GM19035 (cell line): ENCODE measurements around the gene FEM1B.
"Not testable (repeated sequence)": the region's sequence is repeated elsewhere in the genome, so short reads cannot be mapped to it uniquely, and the experiment has no call there.

Experiments used
- ATAC-seq: cut with Tn5 transposase; IDR thresholded peaks from one replicate; pipeline ENCODE4 v1.9.1; 2021; ENCODE audit not compliant: unreplicated experiment

FEM1B gene

DNA sequence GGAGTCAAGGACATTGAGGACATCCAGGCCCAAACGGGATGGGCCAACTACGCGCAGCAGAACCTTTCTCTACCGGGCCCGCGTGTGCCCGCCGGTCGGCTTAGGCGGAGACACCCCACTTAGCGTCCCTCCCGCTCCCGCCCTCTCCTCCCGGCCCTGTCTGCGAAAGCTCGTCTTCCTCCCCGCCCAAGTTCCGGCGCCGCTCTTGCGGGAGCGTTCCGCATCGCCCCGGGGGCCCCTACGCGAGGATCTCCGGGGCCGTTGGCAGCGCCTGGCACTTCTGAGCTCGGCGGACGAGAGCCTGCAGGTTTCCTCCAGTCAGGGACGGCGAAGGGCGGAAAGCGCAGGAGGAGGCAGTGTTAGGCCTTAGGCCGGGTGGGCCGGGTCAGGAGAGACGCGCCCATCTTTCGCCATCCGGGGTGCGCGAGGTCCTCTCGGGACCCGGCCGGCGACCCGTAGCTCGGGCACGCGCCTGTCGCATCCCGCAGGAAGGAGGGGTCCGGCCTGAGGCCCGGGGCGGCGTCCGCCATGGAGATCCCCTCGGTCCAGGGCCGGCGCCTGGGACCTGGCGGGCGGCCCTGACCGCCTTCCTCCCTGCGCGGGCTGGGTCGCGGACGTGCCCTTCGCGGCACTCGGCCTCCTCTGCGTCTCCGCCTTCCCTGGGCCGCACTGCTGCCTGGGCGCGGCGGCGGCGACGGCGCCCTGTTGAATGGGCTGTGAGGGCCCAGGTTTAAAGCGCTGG lies at the start of gene FEM1B:
TSS of gene FEM1B (plus strand) at position 143 of the 742 bp plus-strand sequence. CDS start 673 bp downstream, outside the sequence.
- peak; percentile 82 for ATAC-seq

DNA sequence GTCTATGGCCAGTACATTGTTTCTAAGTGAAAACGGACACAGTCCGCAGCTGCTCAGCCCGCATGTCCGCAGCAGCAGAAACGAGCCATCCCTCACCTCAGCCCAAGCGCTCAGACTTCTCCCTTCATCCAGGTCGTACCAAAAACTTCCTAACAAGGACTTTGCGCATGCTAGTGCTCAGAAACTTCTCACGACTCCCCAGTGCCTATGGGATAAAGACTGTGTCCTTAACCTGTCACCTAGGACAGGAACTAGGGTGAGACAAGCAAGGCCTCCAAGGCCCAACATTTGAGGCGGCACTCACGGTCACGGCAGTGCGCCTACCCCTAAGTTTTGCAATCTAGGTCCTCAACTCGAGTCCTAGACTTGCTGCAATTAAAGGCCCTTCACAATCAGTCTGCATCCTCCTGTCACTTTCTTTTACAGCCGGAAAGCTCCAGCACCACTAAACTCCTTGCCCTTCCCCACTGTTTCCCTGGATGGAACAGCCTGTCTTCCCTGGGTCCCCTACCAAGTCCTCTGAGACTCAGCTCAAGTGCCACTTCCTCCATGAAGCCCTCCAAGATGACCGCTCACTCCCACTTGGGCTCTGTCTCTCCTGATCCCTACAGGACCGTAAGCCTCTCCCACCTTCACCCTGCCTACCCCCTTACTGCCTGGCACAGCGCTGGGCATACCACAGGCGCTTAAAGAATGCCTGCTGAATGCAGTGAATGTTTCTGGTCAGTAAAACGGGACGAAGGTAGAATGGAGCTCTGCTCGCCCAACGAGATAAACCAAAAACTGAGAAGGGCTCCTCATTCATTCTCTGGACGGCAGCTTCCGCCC lies 49.2 kb upstream of the FEM1B start:
- ATAC-seq = no peak

DNA sequence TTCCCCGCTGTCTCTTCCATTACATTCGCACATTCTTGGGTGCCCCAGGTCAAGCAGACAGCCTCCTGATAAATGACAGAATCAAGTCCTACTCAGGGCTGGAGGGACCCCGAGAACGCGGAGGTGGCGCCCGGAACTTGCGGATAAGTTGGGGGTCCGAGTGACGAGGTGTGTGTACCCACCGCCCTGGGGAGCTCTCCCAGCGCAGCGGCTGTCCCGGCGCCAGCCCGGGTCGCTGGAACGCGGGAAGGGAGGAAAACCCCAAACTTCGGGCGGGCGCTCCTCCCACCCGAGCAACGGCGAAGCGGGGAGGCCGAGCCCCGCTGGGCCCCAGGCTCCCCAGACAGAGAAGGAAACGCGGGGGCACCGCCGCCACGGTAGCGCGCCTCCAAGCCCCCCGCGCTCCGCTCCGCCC lies 48.6 kb upstream of the FEM1B start:
- no peak for ATAC-seq

DNA sequence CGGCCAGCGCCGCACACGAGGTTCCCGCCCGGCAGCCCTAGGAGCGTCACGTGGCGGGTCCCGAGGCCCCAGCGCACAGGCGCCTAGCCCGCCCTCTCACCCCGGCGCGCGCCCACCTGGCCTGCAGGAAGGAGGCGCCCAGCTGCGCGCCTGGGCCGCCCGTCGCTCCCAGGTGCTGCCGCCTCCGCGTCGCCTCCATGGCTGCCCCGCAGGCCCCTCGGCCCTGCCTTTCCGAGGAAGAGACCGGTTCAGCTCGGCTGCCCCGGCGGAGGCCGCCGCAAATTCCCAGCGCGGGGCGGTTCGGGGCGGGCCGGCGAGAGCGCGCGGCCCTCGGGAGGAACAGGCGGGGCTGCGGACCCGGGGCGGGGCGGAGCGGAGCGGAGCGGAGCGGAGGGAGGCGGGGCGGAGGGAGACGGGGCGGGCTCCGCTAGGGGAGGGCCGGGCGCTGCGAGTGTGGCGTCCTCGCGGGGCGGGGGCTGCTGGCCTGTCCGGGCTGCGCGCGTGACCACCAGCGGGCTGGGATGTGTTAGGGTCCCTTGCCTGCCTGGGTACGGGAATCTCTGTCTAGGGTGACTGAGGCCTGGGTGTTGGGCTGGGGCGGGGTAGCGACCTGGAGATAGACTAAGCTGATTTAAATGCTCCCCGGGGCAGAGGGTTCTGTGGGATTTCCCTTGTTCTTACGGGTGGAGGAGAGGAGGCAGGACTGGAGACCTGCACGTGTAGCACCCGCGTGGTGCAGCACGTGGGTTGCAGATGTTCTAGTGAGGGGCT lies 48.0 kb upstream of the FEM1B start, which contains the start of gene CLN6:
TSS of gene CLN6 (minus strand) at position 343 of the 771 bp plus-strand sequence. CDS start at position 199, 144 bp downstream.
- ATAC-seq = peak; percentile 75

DNA sequence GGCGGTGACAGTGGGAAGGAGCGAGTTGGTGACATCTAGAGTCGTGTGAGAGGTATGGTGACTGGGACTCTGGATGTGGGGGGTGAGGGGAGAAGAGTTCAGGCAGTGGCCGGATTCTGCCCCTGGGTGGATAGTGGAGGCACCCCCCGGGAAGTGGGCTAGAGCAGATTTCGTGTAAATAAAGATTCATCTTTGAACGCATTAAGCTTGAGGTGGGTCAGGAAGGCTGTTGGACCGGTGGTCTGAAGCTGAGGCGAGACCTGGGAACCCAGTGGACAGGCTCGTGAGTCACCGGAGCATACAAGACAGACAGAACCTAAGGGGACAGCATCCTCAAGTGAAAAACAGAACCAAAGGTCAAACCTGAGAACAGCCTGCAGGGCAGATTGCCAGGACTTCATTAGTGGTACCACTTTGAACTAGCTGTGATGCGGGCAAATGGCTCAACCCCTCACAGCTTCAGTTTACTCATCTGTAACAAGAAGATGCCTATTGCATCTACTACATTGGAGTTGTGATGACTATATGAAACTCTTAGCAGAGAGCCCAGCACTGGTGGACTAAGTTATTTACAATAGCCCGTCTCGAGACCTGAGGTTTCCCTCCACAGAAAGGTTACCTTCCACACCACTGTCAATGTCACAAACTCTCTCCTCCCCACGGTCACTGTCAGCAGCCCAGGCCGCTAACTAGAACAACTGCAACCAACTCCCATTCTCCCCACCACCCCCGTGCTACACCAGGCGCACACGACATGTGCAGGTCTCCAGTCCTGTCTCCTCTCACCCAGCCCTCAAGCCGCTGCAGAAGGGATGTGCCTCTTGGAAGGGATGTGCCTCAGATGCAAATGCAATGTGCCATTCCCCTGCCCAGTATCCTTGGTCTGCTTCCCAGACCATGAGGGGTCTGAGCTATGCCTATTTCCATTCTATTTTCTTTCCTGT lies 47.1 kb upstream of the FEM1B start:
- ATAC-seq = no peak

DNA sequence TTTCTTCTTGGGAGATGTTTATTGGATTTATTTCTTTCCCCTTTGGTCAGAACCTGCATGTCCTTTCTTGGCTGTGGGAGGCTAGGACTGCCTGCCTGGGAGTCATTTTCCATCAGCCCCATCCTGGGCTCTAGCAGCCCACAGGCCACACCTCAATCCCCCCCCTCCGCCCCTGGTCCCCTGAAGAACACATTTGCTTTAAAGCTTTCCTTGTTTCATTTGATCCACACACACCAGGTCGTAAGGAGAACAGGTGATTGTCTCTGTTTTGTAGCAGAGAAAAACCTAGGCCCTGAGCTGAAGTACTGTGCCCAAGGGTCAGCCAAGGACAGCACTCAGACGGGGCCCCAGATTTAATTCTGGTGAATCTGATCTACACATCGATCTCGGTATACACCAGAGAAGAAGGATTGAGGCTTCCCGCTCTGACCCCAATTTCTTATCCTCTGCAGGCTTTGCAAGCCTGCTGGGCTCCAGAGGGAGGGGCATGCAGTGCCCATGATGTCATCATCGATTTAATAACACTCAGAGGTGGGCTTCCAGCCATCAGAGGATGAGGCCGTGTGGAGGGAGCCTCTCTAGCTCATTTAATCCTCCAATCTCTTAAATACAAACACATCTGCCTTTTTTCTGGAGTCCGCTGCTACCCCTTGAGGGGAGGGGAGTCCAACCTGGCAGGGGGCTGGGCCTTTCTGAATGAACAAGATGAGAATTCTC lies 46.3 kb upstream of the FEM1B start:
- no peak for ATAC-seq

DNA sequence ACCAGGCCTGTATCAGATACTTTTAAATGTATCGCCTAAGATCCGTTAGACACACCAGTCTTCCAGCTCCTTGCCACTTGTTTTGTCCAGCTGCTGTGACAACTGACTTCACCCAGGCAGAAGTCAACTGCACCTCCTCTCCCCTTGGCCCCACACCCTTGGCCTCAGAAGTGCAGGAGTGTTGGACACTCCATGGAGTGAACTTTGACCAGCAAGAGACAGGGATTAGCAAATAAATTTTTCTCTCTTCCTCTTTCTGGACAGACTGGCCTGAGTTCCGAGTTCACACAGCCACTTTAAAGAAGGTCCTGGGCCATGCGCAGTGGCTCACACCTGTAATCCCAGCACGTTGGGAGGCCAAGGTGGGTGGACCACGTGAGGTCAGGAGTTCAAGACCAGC lies 45.1 kb upstream of the FEM1B start:
- ATAC-seq = no peak

DNA sequence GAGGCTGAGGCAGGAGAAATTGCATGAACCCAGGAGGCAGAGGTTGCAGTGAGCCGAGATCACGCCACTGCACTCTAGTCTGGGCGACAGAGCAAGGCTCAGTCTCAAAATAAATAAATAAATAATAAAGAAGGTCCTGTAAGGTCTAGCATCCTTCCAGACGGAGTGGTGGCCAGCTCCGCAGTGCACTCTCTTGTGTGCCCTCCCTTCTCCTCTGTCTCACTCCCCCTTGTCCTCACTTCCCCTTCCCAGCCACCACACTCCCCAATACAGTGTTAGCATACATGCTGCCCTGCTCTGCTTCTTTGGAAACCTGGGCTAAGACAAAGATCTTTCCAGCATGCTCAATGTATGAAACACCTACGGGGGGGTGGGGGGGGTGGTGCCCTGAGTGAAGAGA lies 44.6 kb upstream of the FEM1B start:
- no peak for ATAC-seq

DNA sequence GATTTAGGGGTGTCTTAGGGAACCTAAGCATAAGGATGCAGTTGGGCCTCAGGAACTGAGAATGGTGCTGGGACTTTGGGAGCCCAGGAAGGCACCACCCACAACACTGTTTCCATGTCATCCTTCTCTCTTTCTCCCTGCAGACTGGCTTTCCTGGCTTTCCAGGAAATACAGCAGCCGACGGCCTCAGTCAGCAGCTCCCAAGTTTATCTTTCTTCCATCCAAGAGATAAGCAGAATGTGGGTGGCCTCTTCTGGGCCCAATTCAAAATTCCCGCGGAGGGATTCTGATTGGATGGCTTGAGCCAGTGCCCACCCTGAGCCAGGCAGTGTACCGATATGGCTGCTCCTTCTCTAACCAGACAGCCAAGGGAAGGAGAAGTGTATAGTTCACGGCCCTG lies 43.5 kb upstream of the FEM1B start:
- ATAC-seq = no peak

DNA sequence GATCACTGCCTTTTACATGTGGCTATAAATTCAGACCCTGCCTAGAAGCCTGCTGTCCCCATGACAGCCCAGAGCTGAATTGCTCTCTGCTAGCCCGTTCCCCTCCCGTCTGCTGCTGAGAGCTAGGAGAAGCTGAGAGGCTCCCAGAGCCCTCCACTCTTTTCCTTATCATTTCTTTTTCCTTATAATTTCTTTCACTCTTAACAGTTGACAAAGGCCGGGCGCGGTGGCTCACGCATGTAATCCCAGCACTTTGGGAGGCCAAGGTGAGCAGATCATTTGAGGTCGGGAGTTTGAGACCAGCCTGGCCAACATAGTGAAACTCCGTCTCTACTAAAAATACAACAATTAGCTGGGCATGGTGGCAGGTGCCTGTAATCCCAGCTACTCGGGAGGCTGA lies 43.0 kb upstream of the FEM1B start:
- ATAC-seq = not testable (repeated sequence)

DNA sequence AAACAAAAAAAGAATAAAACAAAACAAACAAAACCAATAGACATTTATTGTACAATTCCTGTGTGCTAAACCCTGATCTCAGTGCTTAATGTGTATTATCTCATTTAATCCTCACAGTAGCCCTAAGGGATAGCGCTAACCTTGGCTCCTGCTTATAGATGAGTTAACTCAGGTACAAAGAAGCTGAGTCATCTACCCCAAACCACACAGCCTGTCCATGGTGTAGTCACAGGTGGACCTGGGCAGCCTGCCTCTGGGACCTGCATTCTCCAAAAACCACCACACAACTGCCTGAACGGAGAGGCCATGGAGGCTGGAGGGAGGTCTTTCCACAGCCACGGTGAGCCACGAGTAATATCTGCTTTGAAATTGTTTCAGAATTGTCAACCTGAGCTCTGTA lies 42.5 kb upstream of the FEM1B start:
- ATAC-seq = no peak

DNA sequence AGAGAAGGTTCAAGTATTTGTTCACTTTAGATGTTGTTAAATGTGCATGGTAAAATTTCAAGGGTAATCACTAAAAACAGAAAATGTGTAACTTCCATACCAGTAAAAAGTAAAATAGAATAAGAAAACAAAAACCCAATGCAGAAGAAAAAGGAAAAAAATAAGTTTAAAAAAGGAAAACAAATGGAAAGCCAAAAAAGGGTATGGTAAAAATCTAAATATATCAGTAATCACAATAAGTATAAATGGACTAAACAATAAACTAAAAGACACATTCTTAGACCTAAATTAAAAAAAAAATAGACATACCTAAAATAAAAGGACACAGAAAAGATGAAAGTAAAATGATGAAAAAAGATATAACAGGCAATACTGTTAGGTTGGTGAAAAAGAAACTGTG lies 38.5 kb upstream of the FEM1B start:
- ATAC-seq = no peak

DNA sequence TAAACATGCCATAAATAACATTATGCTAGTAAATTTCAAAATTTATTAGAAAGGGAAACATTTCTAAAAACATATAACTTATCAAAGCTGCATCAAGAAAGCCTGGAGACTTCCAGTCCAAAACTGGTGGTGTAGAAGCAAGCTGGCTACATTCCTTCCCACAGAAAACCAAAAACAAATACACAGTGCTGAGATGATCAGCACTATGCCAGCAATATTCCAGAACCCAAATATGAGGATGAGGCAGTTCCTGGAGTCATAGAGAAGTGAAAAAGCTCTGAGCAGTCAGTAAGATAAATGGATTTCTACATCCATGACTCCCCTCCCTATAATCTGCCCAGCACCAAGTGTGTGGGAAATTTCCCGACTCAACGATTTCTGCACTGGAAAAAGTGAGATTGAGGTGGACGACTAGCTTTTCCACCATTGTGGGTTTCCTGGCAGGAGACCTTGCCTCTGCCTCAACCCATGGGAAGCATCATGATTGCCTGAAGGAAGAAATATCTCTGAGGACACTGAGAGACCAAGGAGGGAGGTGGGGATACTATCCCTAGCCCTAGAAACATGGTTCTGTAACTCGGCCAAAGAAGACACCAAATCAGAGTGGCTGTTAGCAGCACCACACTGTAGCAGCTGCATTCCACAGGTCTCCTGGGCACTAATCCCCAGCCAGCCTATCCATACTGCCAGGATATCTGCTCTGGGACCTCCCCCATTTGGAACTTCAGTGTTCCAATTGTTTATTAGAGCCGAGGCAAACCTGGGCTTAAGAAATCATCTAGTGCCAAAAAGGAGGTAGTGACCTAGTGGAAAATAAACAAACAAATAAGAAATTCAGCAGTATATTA lies 36.2 kb upstream of the FEM1B start:
- no peak for ATAC-seq

DNA sequence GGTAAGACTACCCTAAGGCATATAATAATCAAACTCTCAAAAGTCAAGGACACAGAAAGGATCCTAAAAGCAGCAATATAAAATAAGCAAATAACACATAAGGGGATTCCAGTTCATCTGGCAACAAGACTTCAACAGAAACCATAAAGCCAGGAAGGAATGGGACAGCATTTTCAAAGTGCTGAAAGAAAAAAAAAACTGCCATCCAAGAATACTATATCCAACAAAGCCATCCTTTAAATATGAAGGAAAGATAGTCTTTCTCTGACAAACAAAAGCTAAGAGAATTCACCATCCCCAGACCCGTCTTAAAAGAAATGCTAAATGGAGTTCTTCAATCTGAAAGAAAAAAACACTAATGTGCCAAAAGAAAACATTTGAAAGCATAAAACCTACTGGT lies 33.3 kb upstream of the FEM1B start:
- ATAC-seq = no peak

DNA sequence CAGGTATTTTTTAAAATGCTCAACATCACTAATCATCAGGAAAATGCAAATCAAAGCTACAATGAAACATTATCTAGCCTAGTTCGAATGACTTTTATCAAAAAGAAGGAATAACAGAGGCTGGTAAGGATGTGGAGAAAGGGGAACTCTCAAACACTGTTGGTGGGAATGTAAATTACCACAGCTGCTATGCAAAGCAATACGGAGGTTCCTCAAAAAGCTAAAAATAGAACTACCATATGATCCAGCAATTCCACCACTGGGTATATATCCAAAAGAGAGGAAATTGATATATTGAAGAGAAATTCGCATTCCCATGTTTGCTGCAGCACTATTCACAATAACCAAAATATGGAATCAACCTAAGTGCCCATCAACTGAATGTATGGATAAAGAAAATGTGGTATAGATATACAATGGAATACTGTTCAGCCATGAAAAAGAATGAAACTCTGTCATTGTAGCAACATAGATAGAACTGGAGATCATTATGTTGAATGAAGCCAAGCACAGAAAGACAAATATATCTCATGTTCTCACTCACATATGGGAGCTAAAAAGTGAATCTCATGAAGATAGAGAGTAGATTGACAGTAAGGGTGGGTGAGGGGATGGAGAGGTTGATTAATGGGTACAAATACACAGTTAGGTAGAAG lies 28.4 kb upstream of the FEM1B start:
- ATAC-seq = no peak

DNA sequence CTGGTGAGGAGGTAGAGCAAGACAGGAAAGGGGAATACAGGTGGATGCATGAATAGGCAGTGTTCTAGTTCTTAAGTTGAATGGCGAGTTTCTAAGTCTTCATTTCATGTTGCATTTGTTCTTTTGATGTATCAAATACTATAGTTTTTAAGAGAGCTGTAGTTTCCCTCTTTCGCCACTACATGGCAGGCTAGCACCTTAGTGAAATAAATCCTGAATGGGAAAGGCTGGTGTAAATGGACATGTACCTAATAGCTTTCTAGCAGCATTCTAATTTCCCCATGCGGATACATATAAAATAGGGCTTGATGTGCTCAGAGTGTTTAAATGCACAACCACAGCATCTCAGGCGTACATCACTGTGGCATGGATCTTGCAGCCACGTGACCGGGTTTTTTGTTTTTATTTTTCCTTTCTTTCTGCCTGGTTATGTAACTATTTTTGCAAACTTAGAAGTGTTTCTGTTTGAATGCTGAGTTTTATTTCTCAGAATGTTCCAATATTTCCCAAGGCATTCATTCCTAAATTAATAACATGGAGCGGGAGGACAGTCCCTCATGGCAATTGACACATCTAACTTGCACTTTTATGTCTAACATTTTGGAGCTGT lies 24.5 kb upstream of the FEM1B start:
- no peak for ATAC-seq

DNA sequence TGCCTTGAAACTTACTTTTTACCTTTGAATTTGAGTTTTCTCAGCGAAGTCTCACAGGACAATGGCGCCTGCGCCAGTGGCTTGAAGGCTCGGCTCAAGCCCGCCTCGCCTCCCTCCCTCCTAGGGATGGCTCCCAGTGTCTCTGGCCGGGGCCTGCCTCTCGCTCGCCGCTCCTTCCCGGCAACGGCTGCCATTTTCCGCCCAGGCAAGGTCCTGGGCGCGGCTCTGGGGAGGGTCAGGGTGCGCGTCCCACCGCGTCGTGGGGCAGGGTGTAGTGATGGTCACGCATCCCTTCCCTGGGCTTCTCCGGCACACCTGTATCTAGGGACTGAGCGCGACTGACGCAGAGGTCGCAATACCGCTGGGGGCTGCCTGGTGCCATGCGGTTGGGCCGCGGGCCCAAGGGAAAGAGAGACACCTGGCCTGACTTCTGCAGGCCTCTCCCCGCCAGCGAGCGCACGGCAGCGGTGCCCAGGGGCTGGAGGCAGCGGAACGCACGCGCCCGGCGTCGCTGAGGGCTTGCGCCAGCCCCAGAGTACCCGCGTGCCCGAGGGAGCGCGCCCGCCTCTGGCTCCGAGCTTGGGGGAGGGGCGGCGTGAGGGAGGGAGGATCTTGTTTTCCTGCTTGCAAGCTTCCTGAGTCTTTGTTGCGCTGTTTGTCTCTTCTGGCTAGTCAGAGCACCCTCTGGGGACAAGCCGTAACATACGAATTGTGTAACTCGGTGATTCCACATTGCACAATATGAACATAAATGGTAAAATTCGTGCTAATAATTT lies 20.7 kb upstream of the FEM1B start:
- no peak for ATAC-seq
